Measurements from ENCODE around the gene ODF2.

Gene ODF2

GRCh38 chr9:128469070-128469469, 13.3 kb downstream of the ODF2 start:
- peaks cover 36% of the 10 kb centered on the region for H3K36me3 ChIP-seq (ENCODE audit: low read depth)
- DNase-seq (ENCODE audit: low spot score) (no peak), ATAC-seq (ENCODE audit: low read depth) (no peak)
- H3K9me3 ChIP-seq (ENCODE audit: severe bottlenecking): no peaks in the 10 kb centered on the region
- TF ChIP-seq, protein P1, sequence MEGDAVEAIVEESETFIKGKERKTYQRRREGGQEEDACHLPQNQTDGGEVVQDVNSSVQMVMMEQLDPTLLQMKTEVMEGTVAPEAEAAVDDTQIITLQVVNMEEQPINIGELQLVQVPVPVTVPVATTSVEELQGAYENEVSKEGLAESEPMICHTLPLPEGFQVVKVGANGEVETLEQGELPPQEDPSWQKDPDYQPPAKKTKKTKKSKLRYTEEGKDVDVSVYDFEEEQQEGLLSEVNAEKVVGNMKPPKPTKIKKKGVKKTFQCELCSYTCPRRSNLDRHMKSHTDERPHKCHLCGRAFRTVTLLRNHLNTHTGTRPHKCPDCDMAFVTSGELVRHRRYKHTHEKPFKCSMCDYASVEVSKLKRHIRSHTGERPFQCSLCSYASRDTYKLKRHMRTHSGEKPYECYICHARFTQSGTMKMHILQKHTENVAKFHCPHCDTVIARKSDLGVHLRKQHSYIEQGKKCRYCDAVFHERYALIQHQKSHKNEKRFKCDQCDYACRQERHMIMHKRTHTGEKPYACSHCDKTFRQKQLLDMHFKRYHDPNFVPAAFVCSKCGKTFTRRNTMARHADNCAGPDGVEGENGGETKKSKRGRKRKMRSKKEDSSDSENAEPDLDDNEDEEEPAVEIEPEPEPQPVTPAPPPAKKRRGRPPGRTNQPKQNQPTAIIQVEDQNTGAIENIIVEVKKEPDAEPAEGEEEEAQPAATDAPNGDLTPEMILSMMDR (IDR thresholded peaks at IDR 0.05; ENCODE audit: poor library complexity, severe bottlenecking): no peak
- H3K4me1 ChIP-seq (ENCODE audit: insufficient read depth, poor library complexity, severe bottlenecking): no peaks in the 10 kb centered on the region
- H3K27ac ChIP-seq (ENCODE audit: poor library complexity, severe bottlenecking): no peak overlapping the region
- H3K4me3 ChIP-seq (ENCODE audit: severe bottlenecking): no peak overlapping the region
- H3K27me3 ChIP-seq (ENCODE audit: insufficient read depth, poor library complexity, severe bottlenecking): no peaks in the 10 kb centered on the region

GRCh38 chr9:128470560-128470959, 14.8 kb downstream of the ODF2 start:
- no peaks in the 10 kb centered on the region for H3K27me3 ChIP-seq (ENCODE audit: insufficient read depth, poor library complexity, severe bottlenecking)
- H3K27ac ChIP-seq (ENCODE audit: poor library complexity, severe bottlenecking): no peak overlapping the region
- no peak overlapping the region for H3K4me3 ChIP-seq (ENCODE audit: severe bottlenecking)
- no peaks in the 10 kb centered on the region for H3K9me3 ChIP-seq (ENCODE audit: severe bottlenecking)
- no peaks in the 10 kb centered on the region for H3K4me1 ChIP-seq (ENCODE audit: insufficient read depth, poor library complexity, severe bottlenecking)
- peaks cover 44% of the 10 kb centered on the region for H3K36me3 ChIP-seq (ENCODE audit: low read depth)
- DNase-seq (ENCODE audit: low spot score) (no peak), ATAC-seq (ENCODE audit: low read depth) (no peak)
- TF ChIP-seq, protein P1 (IDR thresholded peaks at IDR 0.05; ENCODE audit: poor library complexity, severe bottlenecking): no peak

DNA sequence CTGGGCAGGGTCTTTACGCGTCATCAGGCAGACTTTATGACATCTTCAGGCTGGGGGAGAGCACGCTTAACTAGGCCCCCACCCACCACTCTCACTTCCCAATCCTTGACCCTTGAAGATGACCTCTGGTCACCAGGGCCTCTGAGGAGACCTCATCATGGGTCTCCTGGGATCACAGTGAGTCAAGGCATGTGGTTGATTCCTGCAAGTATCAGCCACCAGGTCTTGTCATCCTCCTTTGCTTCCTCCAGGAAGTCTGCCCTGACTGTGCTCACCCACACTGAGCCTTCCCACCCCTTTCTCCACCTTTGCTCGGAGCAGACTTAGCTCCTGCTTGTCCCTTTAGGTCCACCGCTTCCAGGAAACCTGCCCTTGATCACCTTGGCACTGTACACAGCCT, 17.3 kb downstream of the ODF2 start:
- Histone ChIP-seq H3K27me3 (ENCODE audit: insufficient read depth, poor library complexity, severe bottlenecking) (no peaks in the 10 kb centered on the region), H3K36me3 (ENCODE audit: low read depth) (peaks cover 47% of the 10 kb centered on the region), H3K4me3 (ENCODE audit: severe bottlenecking) (no peak overlapping the region), H3K9me3 (ENCODE audit: severe bottlenecking) (no peaks in the 10 kb centered on the region), H3K4me1 (ENCODE audit: insufficient read depth, poor library complexity, severe bottlenecking) (no peaks in the 10 kb centered on the region), H3K27ac (ENCODE audit: poor library complexity, severe bottlenecking) (no peak overlapping the region)
- DNase-seq (ENCODE audit: low spot score): no peak
- ATAC-seq (ENCODE audit: low read depth): no peak
- TF ChIP-seq, protein P1 (IDR thresholded peaks at IDR 0.05; ENCODE audit: poor library complexity, severe bottlenecking): no peak

- Histone ChIP-seq H3K27me3 (ENCODE audit: insufficient read depth, poor library complexity, severe bottlenecking) (no peaks in the 10 kb centered on the region), H3K4me3 (ENCODE audit: severe bottlenecking) (no peak overlapping the region), H3K27ac (ENCODE audit: poor library complexity, severe bottlenecking) (no peak overlapping the region), H3K36me3 (ENCODE audit: low read depth) (peaks cover 52% of the 10 kb centered on the region), H3K4me1 (ENCODE audit: insufficient read depth, poor library complexity, severe bottlenecking) (no peaks in the 10 kb centered on the region), H3K9me3 (ENCODE audit: severe bottlenecking) (no peaks in the 10 kb centered on the region)
- TF ChIP-seq, protein P1 (IDR thresholded peaks at IDR 0.05; ENCODE audit: poor library complexity, severe bottlenecking): no peak
- no peak for DNase-seq (ENCODE audit: low spot score)
- ATAC-seq (ENCODE audit: low read depth): no peak
Observed at GRCh38 chr9:128475867-128476266, 20.1 kb downstream of the ODF2 start.

- Histone ChIP-seq H3K27me3 (ENCODE audit: insufficient read depth, poor library complexity, severe bottlenecking) (no peaks in the 10 kb centered on the region), H3K36me3 (ENCODE audit: low read depth) (peaks cover 73% of the 10 kb centered on the region), H3K4me1 (ENCODE audit: insufficient read depth, poor library complexity, severe bottlenecking) (no peaks in the 10 kb centered on the region), H3K27ac (ENCODE audit: poor library complexity, severe bottlenecking) (no peak overlapping the region), H3K4me3 (ENCODE audit: severe bottlenecking) (no peak overlapping the region), H3K9me3 (ENCODE audit: severe bottlenecking) (no peaks in the 10 kb centered on the region)
- ATAC-seq (ENCODE audit: low read depth) (no peak), DNase-seq (ENCODE audit: low spot score) (no peak)
- TF ChIP-seq, protein P1 (IDR thresholded peaks at IDR 0.05; ENCODE audit: poor library complexity, severe bottlenecking): no peak
Observed at GRCh38 chr9:128479262-128479661, 23.5 kb downstream of the ODF2 start.

Measured in RWPE2 (cell line).